ENCODE measurements around the gene HCAR3.

DNA sequence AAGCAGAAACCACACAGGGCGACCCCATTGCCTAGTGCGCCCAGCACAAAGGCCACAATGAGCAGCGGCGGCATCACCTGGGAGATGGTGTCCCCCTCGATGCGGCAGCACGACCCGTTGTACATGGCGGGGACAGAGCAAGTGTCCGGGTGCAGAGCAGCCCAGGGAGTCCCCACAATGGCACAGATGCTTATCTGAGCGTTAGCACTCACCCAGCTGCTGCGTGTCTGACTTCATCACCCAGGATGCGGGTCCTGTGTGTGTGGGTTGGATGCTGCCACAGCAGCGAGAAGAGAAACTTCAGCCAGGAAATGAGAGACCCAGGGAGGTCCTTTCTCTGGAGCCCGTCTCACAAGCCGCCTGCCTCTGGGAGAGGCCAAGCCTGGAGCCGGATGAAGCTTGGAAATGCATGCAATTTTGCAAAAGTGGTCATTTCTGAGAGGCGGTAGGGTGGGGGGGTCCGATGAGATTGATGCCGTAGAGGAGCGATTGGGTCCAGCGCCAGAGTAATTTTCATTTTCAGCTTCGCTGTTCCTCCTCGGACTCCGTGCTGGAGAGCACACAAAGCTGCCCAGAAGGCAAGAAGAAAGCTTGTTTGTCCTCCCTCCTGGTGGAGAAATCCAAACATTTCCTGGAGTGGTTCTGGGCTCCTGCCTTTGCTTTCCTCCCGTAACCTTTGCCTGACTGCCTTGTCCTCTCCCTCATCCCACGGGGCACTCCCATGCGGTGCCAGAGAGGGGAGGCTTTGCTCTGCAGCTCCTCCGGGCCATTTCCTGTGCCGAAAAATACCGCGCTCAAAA lies 13.8 kb upstream of the HCAR3 start, which contains the start of gene HCAR1:
- TF ChIP-seq SUZ12 (IDR thresholded peaks at IDR 0.05; ENCODE audit: extremely low read depth, insufficient read depth, insufficient read length) (no peak), ZNF274 (IDR thresholded peaks at IDR 0.05; ENCODE audit: low read depth, low read length) (no peak)
